ENCODE measurements around the gene ARHGAP29. TPM values are rescaled to one million over a fixed set of nuclear protein-coding genes. Genes with fewer than 3 reads are reported as not detected.

The ARHGAP29 gene
- total RNA-seq, 1 experiment from 2014 or later = 137 TPM

DNA sequence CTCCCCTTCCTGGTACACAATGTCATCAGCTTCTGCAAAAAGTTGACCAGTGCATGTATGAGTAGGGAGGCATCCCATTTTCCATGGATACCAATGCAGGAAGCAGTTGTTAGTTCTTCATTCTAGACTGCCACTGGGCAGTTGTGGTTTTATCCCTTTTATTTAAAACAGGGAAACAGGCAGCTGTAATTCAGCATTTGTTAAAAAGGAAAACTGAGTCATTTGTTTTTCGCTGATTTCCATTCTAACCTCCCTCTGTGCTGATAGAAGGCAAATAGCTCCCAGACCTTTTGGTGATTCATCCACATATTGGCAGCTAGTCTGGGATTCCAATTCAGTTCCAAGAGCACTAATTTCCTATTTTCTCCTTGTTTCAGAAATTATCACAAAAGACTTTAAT lies 95.4 kb downstream of the ARHGAP29 start:
- H3K4me2 ChIP-seq = no peak overlapping the region
- peaks cover 11% of the 10 kb centered on the region; the same call in 1 of the 2 replicates for H3F3A ChIP-seq (ENCODE audit: insufficient read depth, low read depth)
- no peaks in the 10 kb centered on the region for H3K79me2 ChIP-seq (ENCODE audit: low read depth)
- no peaks in the 10 kb centered on the region for H3K9me3 ChIP-seq (ENCODE audit: insufficient read depth, low read depth)
- no peaks in the 10 kb centered on the region for H3K27me3 ChIP-seq (ENCODE audit: insufficient read depth, low read depth)
- CTCF ChIA-PET = no interaction called here
- intact Hi-C loops (cut with micrococcal nuclease; ENCODE audit: unreplicated experiment) = no loop called here
- DNase-seq = no peak
- H3K36me3 ChIP-seq (ENCODE audit: low read depth) = no peaks in the 10 kb centered on the region
- peaks cover 12% of the 10 kb centered on the region for H3K4me1 ChIP-seq (replicated peaks; ENCODE audit: insufficient read depth)
- no peak overlapping the region for H3K4me3 ChIP-seq
- BruUV-seq (replicated peaks) = no TSS peak
- TF ChIP-seq, protein P1, sequence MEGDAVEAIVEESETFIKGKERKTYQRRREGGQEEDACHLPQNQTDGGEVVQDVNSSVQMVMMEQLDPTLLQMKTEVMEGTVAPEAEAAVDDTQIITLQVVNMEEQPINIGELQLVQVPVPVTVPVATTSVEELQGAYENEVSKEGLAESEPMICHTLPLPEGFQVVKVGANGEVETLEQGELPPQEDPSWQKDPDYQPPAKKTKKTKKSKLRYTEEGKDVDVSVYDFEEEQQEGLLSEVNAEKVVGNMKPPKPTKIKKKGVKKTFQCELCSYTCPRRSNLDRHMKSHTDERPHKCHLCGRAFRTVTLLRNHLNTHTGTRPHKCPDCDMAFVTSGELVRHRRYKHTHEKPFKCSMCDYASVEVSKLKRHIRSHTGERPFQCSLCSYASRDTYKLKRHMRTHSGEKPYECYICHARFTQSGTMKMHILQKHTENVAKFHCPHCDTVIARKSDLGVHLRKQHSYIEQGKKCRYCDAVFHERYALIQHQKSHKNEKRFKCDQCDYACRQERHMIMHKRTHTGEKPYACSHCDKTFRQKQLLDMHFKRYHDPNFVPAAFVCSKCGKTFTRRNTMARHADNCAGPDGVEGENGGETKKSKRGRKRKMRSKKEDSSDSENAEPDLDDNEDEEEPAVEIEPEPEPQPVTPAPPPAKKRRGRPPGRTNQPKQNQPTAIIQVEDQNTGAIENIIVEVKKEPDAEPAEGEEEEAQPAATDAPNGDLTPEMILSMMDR (conservative IDR thresholded peaks at IDR 0.05) = no peak
- TF ChIP-seq EZH2 (IDR thresholded peaks at IDR 0.05; ENCODE audit: low read depth) = no peak
- no peaks in the 10 kb centered on the region for H3K9me2 ChIP-seq (ENCODE audit: insufficient read depth)
- POLR2A ChIA-PET (ENCODE audit: unreplicated experiment) = no interaction called here
- H4K20me1 ChIP-seq (ENCODE audit: insufficient read depth) = no peaks in the 10 kb centered on the region
- H3K27ac ChIP-seq = no peak overlapping the region
- H2AFZ ChIP-seq = no peak overlapping the region

DNA sequence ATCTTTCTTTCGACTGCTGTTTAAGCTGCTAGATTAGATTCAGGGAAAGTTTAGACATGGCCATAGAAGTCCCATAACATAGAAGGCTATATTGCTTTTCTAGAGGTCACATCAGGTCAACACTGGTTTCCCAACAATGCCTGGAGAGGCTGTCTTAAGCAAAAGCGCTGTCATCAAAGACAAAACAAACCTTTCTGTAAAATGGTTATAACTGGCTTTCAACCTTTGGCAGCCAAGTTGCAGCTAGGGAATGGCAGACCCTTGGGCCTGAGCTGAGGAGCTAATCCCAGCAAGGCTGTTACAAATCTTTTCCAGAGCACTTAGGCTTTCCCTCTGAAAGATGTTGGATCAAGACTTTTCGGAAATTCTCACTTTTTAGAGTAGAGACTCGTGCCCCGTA lies 105.3 kb downstream of the ARHGAP29 start:
- Histone ChIP-seq H3K9me3 (ENCODE audit: insufficient read depth, low read depth) (peaks cover 4% of the 10 kb centered on the region; the same call in 1 of the 2 replicates), H3K9me2 (ENCODE audit: insufficient read depth) (no peaks in the 10 kb centered on the region), H3K4me1 (replicated peaks; ENCODE audit: insufficient read depth) (peaks cover 6% of the 10 kb centered on the region), H3F3A (ENCODE audit: insufficient read depth, low read depth) (no peaks in the 10 kb centered on the region), H3K36me3 (ENCODE audit: low read depth) (no peaks in the 10 kb centered on the region), H3K27ac (no peak overlapping the region), H4K20me1 (ENCODE audit: insufficient read depth) (no peaks in the 10 kb centered on the region), H2AFZ (no peak overlapping the region), H3K79me2 (ENCODE audit: low read depth) (no peaks in the 10 kb centered on the region), H3K4me2 (no peak overlapping the region), H3K4me3 (no peak overlapping the region), H3K27me3 (ENCODE audit: insufficient read depth, low read depth) (no peaks in the 10 kb centered on the region)
- CTCF ChIA-PET = no interaction called here
- POLR2A ChIA-PET (ENCODE audit: unreplicated experiment) = no interaction called here
- no TSS peak for BruUV-seq (replicated peaks)
- no peak for DNase-seq
- intact Hi-C loops (cut with micrococcal nuclease; ENCODE audit: unreplicated experiment) = no loop called here
- TF ChIP-seq, protein P1 (conservative IDR thresholded peaks at IDR 0.05) = no peak
- no peak for TF ChIP-seq EZH2 (IDR thresholded peaks at IDR 0.05; ENCODE audit: low read depth)

DNA sequence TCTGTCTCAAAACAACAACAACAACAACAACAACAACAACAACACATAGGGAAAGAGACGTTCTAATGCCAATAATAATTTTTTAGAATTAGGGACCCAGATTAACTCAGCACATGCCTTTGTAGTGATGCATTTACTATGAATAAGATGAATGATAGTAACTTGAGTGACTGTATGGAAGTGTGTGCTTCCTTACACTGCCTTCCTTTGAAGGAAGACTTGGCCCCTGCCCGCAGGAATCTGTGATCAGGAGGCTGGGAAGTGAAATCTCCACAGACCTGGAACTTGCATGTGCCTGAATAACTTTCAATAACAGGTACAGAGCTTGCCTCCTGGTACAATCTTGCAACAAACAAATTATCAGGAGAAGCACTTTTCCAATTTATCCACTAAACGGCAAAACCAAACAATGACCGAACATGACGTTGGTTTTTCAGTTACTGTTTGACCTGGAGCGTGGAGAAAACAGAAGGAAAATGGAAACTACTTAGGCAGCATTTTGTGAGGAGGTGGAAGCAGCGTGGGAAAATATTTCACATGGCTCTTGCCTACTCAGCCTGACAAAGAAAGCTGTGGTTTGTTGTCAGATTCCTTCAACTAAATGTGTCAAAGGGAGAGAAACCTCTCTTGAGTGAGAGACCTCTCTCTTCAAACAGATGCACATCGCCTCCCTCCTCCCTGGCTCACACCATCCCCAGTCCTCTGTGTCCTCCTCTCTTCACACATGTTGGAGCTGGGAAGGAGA lies 106.4 kb downstream of the ARHGAP29 start:
- Histone ChIP-seq H3K4me2 (peak overlapping the region; percentile 18), H3K79me2 (ENCODE audit: low read depth) (no peaks in the 10 kb centered on the region), H3K27ac (peak overlapping the region; percentile 29; the same call in 1 of the 2 replicates), H3K27me3 (ENCODE audit: insufficient read depth, low read depth) (no peaks in the 10 kb centered on the region), H3K4me3 (no peak overlapping the region), H3K36me3 (ENCODE audit: low read depth) (no peaks in the 10 kb centered on the region), H3F3A (ENCODE audit: insufficient read depth, low read depth) (no peaks in the 10 kb centered on the region), H3K9me2 (ENCODE audit: insufficient read depth) (no peaks in the 10 kb centered on the region), H3K9me3 (ENCODE audit: insufficient read depth, low read depth) (peaks cover 4% of the 10 kb centered on the region; the same call in 1 of the 2 replicates), H4K20me1 (ENCODE audit: insufficient read depth) (no peaks in the 10 kb centered on the region), H2AFZ (peak overlapping the region; percentile 18; the same call in 1 of the 2 replicates), H3K4me1 (replicated peaks; ENCODE audit: insufficient read depth) (peaks cover 9% of the 10 kb centered on the region)
- intact Hi-C loops (cut with micrococcal nuclease; ENCODE audit: unreplicated experiment) = loop anchor here (1.0 kb wide), 1 partner anchor 13 kb away; no protein-coding TSS in a partner anchor
- ChIA-PET CTCF (no interaction called here), POLR2A (ENCODE audit: unreplicated experiment) (no interaction called here)
- DNase-seq = peak; percentile 43 to 61
- TF ChIP-seq, protein P1 (conservative IDR thresholded peaks at IDR 0.05) = no peak
- TF ChIP-seq EZH2 (IDR thresholded peaks at IDR 0.05; ENCODE audit: low read depth) = no peak
- BruUV-seq (replicated peaks) = no TSS peak
